ENCODE data around the gene PADI2. TPM values are rescaled to one million over a fixed set of nuclear protein-coding genes. Genes with fewer than 3 reads are reported as not detected.

The PADI2 gene
- total and polyA plus RNA-seq, 2 of the 8 experiments (the other 6 are each of a cell fraction or from before 2014, with no cell fraction given) = 1.6 to 7.5 TPM

DNA sequence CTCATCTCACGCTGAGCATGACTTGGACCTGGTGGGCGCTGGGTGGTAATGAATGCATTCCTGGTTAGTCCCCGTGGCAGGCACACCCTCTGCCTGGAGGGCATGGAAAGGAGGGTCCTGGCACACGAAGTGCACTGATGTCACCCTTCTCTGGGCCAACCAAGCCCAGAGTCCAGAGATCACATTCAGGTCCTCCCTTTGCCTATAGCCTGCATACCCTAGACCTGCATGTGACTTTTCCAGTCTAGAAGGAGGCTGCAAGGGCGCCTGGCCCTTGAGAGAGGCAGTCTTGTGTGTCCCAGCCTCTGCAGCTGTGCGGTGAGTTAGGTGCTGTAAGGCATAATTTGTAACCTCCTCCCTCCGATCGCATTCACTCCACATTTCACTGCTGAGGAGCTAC lies 22.1 kb downstream of the PADI2 start:
- H3K9me3 ChIP-seq (ENCODE audit: insufficient read depth in 2 of 2, low read depth in 1 of 2, low read length in 1 of 2) = no peaks in the 10 kb centered on the region
- no peak overlapping the region for H3K27ac ChIP-seq (ENCODE audit: low read depth, low read length)
- H4K91ac ChIP-seq (replicated peaks; ENCODE audit: insufficient read length, low read length) = no peak overlapping the region
- H2BK120ac ChIP-seq (replicated peaks; ENCODE audit: low read depth, low read length) = no peak overlapping the region
- no peaks in the 10 kb centered on the region for H3K36me3 ChIP-seq (ENCODE audit: control insufficient read depth in 2 of 4, insufficient read depth in 4 of 4, low read length in 3 of 4)
- H3K9ac ChIP-seq (replicated peaks in 1 of 4; ENCODE audit: extremely low read depth in 1 of 4, low read depth in 3 of 4, low read length in 3 of 4) = no peak overlapping the region
- H3K14ac ChIP-seq (ENCODE audit: insufficient read length) = no peak overlapping the region
- peak overlapping the region; percentile 3; the same call in 1 of the 2 replicates for H2AK5ac ChIP-seq (ENCODE audit: low read depth, low read length)
- 87% methylated on average over 8 of the region's 8 CpGs; no CpG with 5 or more reads in 1 of the 2 experiments for WGBS, 2 experiments (ENCODE audit: extremely low coverage in 1 of 2, insufficient coverage in 1 of 2, insufficient read length in 1 of 2, insufficient replicate concordance in 2 of 2, low coverage in 1 of 2, low lambda C conversion rate in 2 of 2, missing lambda C conversion rate in 1 of 2)
- H3K18ac ChIP-seq (ENCODE audit: extremely low read depth, low read length) = no peak overlapping the region
- H3K23me2 ChIP-seq (ENCODE audit: low read depth, low read length) = no peaks in the 10 kb centered on the region
- no peak overlapping the region for H3K4ac ChIP-seq (replicated peaks; ENCODE audit: insufficient read length, low read depth, low read length)
- H3K23ac ChIP-seq (ENCODE audit: insufficient read length) = no peak overlapping the region
- H2BK12ac ChIP-seq (ENCODE audit: low read depth, low read length) = 0 out of 2 replicates have a peak overlapping the region, but pooled peaks have one; percentile 21
- no peak overlapping the region for H2BK20ac ChIP-seq (ENCODE audit: low read length)
- no peak overlapping the region for H2AFZ ChIP-seq (ENCODE audit: low read length)
- H4K20me1 ChIP-seq (replicated peaks in 1 of 2; ENCODE audit: control insufficient read depth in 1 of 2, insufficient read depth in 2 of 2, low read length in 2 of 2) = no peaks in the 10 kb centered on the region
- H3K27me3 ChIP-seq (replicated peaks in 1 of 4; ENCODE audit: control insufficient read depth in 3 of 4, extremely low read depth in 1 of 4, insufficient read depth in 3 of 4, low read length in 3 of 4) = no peaks in the 10 kb centered on the region; a peak in 1 of 7 replicates
- TF ChIP-seq RBBP5 (IDR thresholded peaks at IDR 0.05; ENCODE audit: borderline replicate concordance, low read depth, low read length) = no peak
- no peak for TF ChIP-seq CEBPB (IDR thresholded peaks at IDR 0.05; ENCODE audit: low read depth, low read length)
- TF ChIP-seq EP300 (IDR thresholded peaks at IDR 0.05; ENCODE audit: borderline replicate concordance in 1 of 2, low read depth in 2 of 2, low read length in 2 of 2) = no peak
- no peak for TF ChIP-seq GTF2F1 (IDR thresholded peaks at IDR 0.05; ENCODE audit: borderline replicate concordance, low read depth, low read length)
- no peak for TF ChIP-seq CREB1 (IDR thresholded peaks at IDR 0.05)
- TF ChIP-seq CHD2 (IDR thresholded peaks at IDR 0.05; ENCODE audit: low read length) = no peak
- TF ChIP-seq ZNF274 (IDR thresholded peaks at IDR 0.05; ENCODE audit: borderline replicate concordance, extremely low read depth, low read length) = no peak
- TF ChIP-seq SUZ12 (IDR thresholded peaks at IDR 0.05; ENCODE audit: low read length) = no peak
- DNase-seq (ENCODE audit: low read depth in 1 of 2, low spot score in 2 of 2) (no peak), FAIRE-seq (no peak)
- H3K4me3 ChIP-seq (ENCODE audit: extremely low read depth in 1 of 4, insufficient read depth in 2 of 4, low read depth in 3 of 4, low read length in 4 of 4) = no peak overlapping the region
- H2BK5ac ChIP-seq (ENCODE audit: low read depth, low read length) = no peak overlapping the region
- H3K79me2 ChIP-seq (ENCODE audit: control insufficient read depth in 1 of 2, insufficient read depth in 2 of 2, low read length in 2 of 2) = no peaks in the 10 kb centered on the region
- H4K5ac ChIP-seq (ENCODE audit: insufficient read length, low read depth, low read length) = no peak overlapping the region
- H3K79me1 ChIP-seq (ENCODE audit: low read depth, low read length) = no peaks in the 10 kb centered on the region
- no peak overlapping the region for H3K56ac ChIP-seq (replicated peaks; ENCODE audit: insufficient read length, low read depth, low read length)
- ChIA-PET CTCF (ENCODE audit: partially characterized antibody) (interaction anchor here (1.1 kb wide), 2 partner anchors 180 to 240 kb away, joined by 3 to 5 read pairs; no protein-coding TSS in a partner anchor), POLR2A (ENCODE audit: partially characterized antibody) (no interaction called here)
- H3K4me1 ChIP-seq (replicated peaks in 1 of 4; ENCODE audit: control insufficient read depth in 3 of 4, insufficient read depth in 4 of 4, low read length in 3 of 4) = 0 out of 7 replicates have a peak, but pooled peaks cover 0 to 2% (median under 1%) of the 10 kb centered on the region in 4 experiments
- H2BK15ac ChIP-seq (ENCODE audit: low read length) = no peak overlapping the region
- H4K8ac ChIP-seq (ENCODE audit: extremely low read depth, insufficient read depth, low read length) = no peak overlapping the region
- no peak overlapping the region for H3K4me2 ChIP-seq (ENCODE audit: insufficient read depth in 1 of 2, low read depth in 2 of 2, low read length in 2 of 2)
